M059J (cell line): ENCODE measurements around the gene TSKU. TPM values are rescaled to one million over a fixed set of nuclear protein-coding genes. Genes with fewer than 3 reads are reported as not detected.

Experiments
- total RNA-seq: library from RNA; depleted of rRNA; stranded (reverse); fragments of >200 nt; shearing (Covaris generic); gene quantifications from 2 replicates; pipeline ENCODE4 v1.2.3, GENCODE V29; 2014; rRNA removed

Gene TSKU
- total RNA-seq, 1 experiment from 2014 or later: 27.0 TPM

Other genes with a start within 250 kb of the TSKU start
- gene LRRC32, start 112.6 kb upstream of the TSKU start, total RNA-seq: not detected in 2 replicates
- 21.4 and 37.0 TPM in 2 replicates for gene ACER3, start 77.6 kb downstream of the TSKU start, total RNA-seq